Tibial nerve (tissue), 4 donors: ENCODE data around the gene ETV4.

Experiments
- EP300 ChIP-seq, 2 donors: sonication (generic); formaldehyde crosslinking; IDR thresholded peaks; one replicate each; pipeline ENCODE4 v1.6.1; 2017; ENCODE audit warnings: antibody characterized with exemption in 2 of 2, mild to moderate bottlenecking in 1 of 2
- POLR2A ChIP-seq, 2 donors: fragments of 450-650 bp; IDR thresholded peaks; one replicate each; pipeline ENCODE4 v1.6.1; 2017; ENCODE audit warnings: antibody characterized with exemption in 2 of 2, mild to moderate bottlenecking in 2 of 2, moderate library complexity in 2 of 2
- TF ChIP-seq, protein P1 (sequence below), 5 experiments: fragments of 200-600 bp in 3 of 5; fragments of 450-650 bp in 2 of 5; sonication (generic) in 3 of 5; IDR thresholded peaks; one replicate each; pipeline ENCODE4 v1.5.1; 2016 to 2019; ENCODE audit warnings: antibody characterized with exemption in 5 of 5, mild to moderate bottlenecking in 3 of 5, moderate library complexity in 2 of 5

DNA sequence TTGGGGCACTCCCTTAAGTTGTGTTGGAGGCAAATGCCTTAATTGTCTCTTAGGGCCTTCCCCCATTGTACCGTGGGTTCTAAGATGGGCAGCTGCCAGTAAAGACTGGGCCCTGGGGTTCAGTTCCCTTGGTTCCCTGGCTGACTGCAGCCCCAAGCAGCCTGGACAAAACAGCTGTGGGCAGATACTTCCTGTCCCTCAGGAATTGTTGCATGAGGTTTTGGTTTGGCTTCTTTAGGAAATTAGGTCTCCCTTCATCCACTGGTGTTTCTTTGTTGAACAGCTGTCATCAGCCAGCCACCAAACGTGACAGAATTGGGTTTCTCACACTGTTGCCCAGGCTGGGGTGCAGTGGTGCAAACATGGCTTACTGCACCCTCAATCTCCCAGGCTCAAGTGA, 42.0 kb upstream of the ETV4 start:
- TF ChIP-seq, protein P1, sequence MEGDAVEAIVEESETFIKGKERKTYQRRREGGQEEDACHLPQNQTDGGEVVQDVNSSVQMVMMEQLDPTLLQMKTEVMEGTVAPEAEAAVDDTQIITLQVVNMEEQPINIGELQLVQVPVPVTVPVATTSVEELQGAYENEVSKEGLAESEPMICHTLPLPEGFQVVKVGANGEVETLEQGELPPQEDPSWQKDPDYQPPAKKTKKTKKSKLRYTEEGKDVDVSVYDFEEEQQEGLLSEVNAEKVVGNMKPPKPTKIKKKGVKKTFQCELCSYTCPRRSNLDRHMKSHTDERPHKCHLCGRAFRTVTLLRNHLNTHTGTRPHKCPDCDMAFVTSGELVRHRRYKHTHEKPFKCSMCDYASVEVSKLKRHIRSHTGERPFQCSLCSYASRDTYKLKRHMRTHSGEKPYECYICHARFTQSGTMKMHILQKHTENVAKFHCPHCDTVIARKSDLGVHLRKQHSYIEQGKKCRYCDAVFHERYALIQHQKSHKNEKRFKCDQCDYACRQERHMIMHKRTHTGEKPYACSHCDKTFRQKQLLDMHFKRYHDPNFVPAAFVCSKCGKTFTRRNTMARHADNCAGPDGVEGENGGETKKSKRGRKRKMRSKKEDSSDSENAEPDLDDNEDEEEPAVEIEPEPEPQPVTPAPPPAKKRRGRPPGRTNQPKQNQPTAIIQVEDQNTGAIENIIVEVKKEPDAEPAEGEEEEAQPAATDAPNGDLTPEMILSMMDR (IDR thresholded peaks at IDR 0.05): no peak
- TF ChIP-seq POLR2A (IDR thresholded peaks at IDR 0.05) (no peak), EP300 (IDR thresholded peaks at IDR 0.05) (no peak)
